Esophagus muscularis mucosa (tissue), 4 donors: ENCODE data around the gene CDC123. TPM values are rescaled to one million over a fixed set of nuclear protein-coding genes. Genes with fewer than 3 reads are reported as not detected.

ENCODE experiments used
- DNase-seq: peaks from one replicate; pipeline ENCODE4 v3.0.0-alpha.2; 2017; ENCODE audit errors: extremely low spot score
- H3K27ac ChIP-seq, 4 donors: fragments of 200-600 bp; sonication (generic); replicated peaks in 1 of 4; 1 replicate in 3 of 4; 2 replicates in 1 of 4; pipeline ENCODE4 v1.5.1; 2016 to 2019; ENCODE audit warnings: mild to moderate bottlenecking in 1 of 4
- H3K27me3 ChIP-seq, 4 donors: fragments of 200-600 bp; sonication (generic); one replicate each; pipeline versions ENCODE4 v1.5.1 to v1.6.0; 2016 to 2019
- H3K36me3 ChIP-seq, 4 donors: fragments of 200-600 bp; sonication (generic); one replicate each; pipeline ENCODE4 v1.5.1; 2016 to 2019
- H3K4me1 ChIP-seq, 4 donors: fragments of 200-600 bp; sonication (generic); one replicate each; pipeline ENCODE4 v1.5.1; 2016 to 2019
- H3K4me3 ChIP-seq, 4 donors: fragments of 200-600 bp; sonication (generic); 1 replicate in 2 of 4; 2 replicates in 2 of 4; pipeline ENCODE4 v1.5.1; 2016 to 2019; ENCODE audit warnings: mild to moderate bottlenecking in 4 of 4, moderate library complexity in 1 of 4
- H3K9me3 ChIP-seq, 4 donors: fragments of 200-600 bp; sonication (generic); 1 replicate in 3 of 4; 2 replicates in 1 of 4; pipeline ENCODE4 v1.5.1; 2016 to 2019
- CTCF ChIP-seq, 3 experiments: fragments of 200-600 bp in 2 of 3; fragments of 450-650 bp in 1 of 3; sonication (generic) in 2 of 3; IDR thresholded peaks; one replicate each; pipeline ENCODE4 v1.5.1; 2017 to 2019; ENCODE audit warnings: antibody characterized with exemption in 3 of 3, mild to moderate bottlenecking in 2 of 3, moderate library complexity in 1 of 3
- EP300 ChIP-seq: sonication (generic); formaldehyde crosslinking; IDR thresholded peaks from one replicate; pipeline ENCODE4 v1.6.1; 2017; ENCODE audit warnings: antibody characterized with exemption
- POLR2A ChIP-seq: fragments of 450-650 bp; IDR thresholded peaks from one replicate; pipeline ENCODE4 v1.6.1; 2017; ENCODE audit warnings: antibody characterized with exemption, moderate library complexity, mild to moderate bottlenecking, low read depth
- POLR2AphosphoS5 ChIP-seq, 2 donors: sonication (generic); formaldehyde crosslinking; IDR thresholded peaks; one replicate each; pipeline ENCODE4 v1.6.1; 2017; ENCODE audit warnings: antibody characterized with exemption in 2 of 2
- WGBS: methylation state at CpG from one replicate; pipeline ENCODE4 v1.1.5; 2018; 5-methylcytosine and 5-hydroxymethylcytosine counted together
- intact Hi-C: fragments of 100-400 bp; cut with DNase I; formaldehyde crosslinking; loops from one replicate; pipeline ENCODE4 v1.15.1; 2023
- total RNA-seq, 4 donors: library from RNA; depleted of rRNA; stranded (reverse); fragments of >200 nt; gene quantifications; one replicate each; pipeline versions ENCODE4 v1.1.0 to v1.2.1, GENCODE V29; 2016

CDC123 gene
- total RNA-seq, 4 donors from 2014 or later = 46.9 to 50.2 (median 48.5) TPM

GRCh38 chr10:12235116-12235694 lies 39.2 kb downstream of the CDC123 start:
- TF ChIP-seq CTCF (IDR thresholded peaks at IDR 0.05) = no peak
- H3K4me1 ChIP-seq = peaks cover 7 to 42% (median 36%) of the 10 kb centered on the region in 4 donors
- H3K9me3 ChIP-seq = no peaks in the 10 kb centered on the region
- 52% methylated on average over 3 of the region's 3 CpGs for WGBS
- intact Hi-C loops = no loop called here
- no peak for DNase-seq
- H3K27ac ChIP-seq = peak overlapping the region; percentile 55 to 72 (median 68)
- H3K36me3 ChIP-seq = peaks cover 13 to 76% (median 47%) of the 10 kb centered on the region in 4 donors
- H3K4me3 ChIP-seq = peak overlapping the region in 1 of 4 donors; percentile 10
- no peaks in the 10 kb centered on the region for H3K27me3 ChIP-seq

- Histone ChIP-seq H3K4me3 (peak overlapping the region in 1 of 4 donors; percentile 10), H3K27ac (peak overlapping the region; percentile 55 to 72 (median 68)), H3K4me1 (peaks cover 11 to 46% (median 38%) of the 10 kb centered on the region in 4 donors), H3K9me3 (no peaks in the 10 kb centered on the region), H3K36me3 (peaks cover 13 to 75% (median 41%) of the 10 kb centered on the region in 4 donors), H3K27me3 (no peaks in the 10 kb centered on the region)
- WGBS = 34% methylated on average over 4 of the region's 4 CpGs
- intact Hi-C loops = no loop called here
- no peak for DNase-seq
- TF ChIP-seq POLR2A = no peak
- TF ChIP-seq POLR2AphosphoS5 (IDR thresholded peaks at IDR 0.05) = peak in 1 of 2 donors; percentile 16
Observed at GRCh38 chr10:12235796-12236195, 39.8 kb downstream of the CDC123 start.

GRCh38 chr10:12237265-12238220 lies 41.6 kb downstream of the CDC123 start:
- no peaks in the 10 kb centered on the region for H3K27me3 ChIP-seq
- TF ChIP-seq POLR2AphosphoS5 (IDR thresholded peaks at IDR 0.05) = no peak
- no peak for TF ChIP-seq EP300
- no peak for TF ChIP-seq POLR2A
- no peak for TF ChIP-seq CTCF (IDR thresholded peaks at IDR 0.05)
- peaks cover 27 to 64% (median 55%) of the 10 kb centered on the region in 4 donors for H3K4me1 ChIP-seq
- no peak for DNase-seq
- H3K27ac ChIP-seq = no peak overlapping the region
- intact Hi-C loops = no loop called here
- no peaks in the 10 kb centered on the region for H3K9me3 ChIP-seq
- peaks cover 4 to 62% (median 25%) of the 10 kb centered on the region in 4 donors for H3K36me3 ChIP-seq
- 89% methylated on average over 13 of the region's 13 CpGs for WGBS
- no peak overlapping the region for H3K4me3 ChIP-seq

- peaks cover under 1 to 58% (median 18%) of the 10 kb centered on the region in 4 donors for H3K36me3 ChIP-seq
- no peak overlapping the region for H3K4me3 ChIP-seq
- WGBS = 91% methylated on average over 8 of the region's 8 CpGs
- intact Hi-C loops = no loop called here
- no peaks in the 10 kb centered on the region for H3K9me3 ChIP-seq
- no peak for DNase-seq
- no peak overlapping the region for H3K27ac ChIP-seq
- peaks cover 28 to 71% (median 57%) of the 10 kb centered on the region in 4 donors for H3K4me1 ChIP-seq
- no peaks in the 10 kb centered on the region for H3K27me3 ChIP-seq
- TF ChIP-seq POLR2A = no peak
- TF ChIP-seq EP300 = no peak
- no peak for TF ChIP-seq POLR2AphosphoS5 (IDR thresholded peaks at IDR 0.05)
- no peak for TF ChIP-seq CTCF (IDR thresholded peaks at IDR 0.05)
Observed at GRCh38 chr10:12238821-12239220, 42.8 kb downstream of the CDC123 start.
